ENCODE results near the gene GYS1. TPM values are rescaled to one million over a fixed set of nuclear protein-coding genes. Genes with fewer than 3 reads are reported as not detected.

Gene GYS1
- total RNA-seq, 1 experiment from 2014 or later, result 67.3 TPM

GRCh38 chr19:48964205-48965039, 28.7 kb downstream of the GYS1 start:
- DNase-seq (ENCODE audit: low read depth), result peak; percentile 49

GRCh38 chr19:48963371-48964204, 29.5 kb downstream of the GYS1 start:
- peak; percentile 64 for DNase-seq (ENCODE audit: low read depth)

GRCh38 chr19:48962849-48963165, 30.3 kb downstream of the GYS1 start:
- no peak for DNase-seq (ENCODE audit: low read depth)

- peak; percentile 68 for DNase-seq (ENCODE audit: low read depth)
Observed at GRCh38 chr19:48962029-48962848, 30.9 kb downstream of the GYS1 start.

GRCh38 chr19:48961673-48962028, 31.5 kb downstream of the GYS1 start:
- no peak for DNase-seq (ENCODE audit: low read depth)

- DNase-seq (ENCODE audit: low read depth), result peak; percentile 36
Observed at GRCh38 chr19:48961051-48961649, 32.0 kb downstream of the GYS1 start.

- no peak for DNase-seq (ENCODE audit: low read depth)
Observed at GRCh38 chr19:48959341-48960239, 33.5 kb downstream of the GYS1 start.

- no peak for DNase-seq (ENCODE audit: low read depth)
Observed at GRCh38 chr19:48958006-48958405, 35.1 kb downstream of the GYS1 start.

- no peak for DNase-seq (ENCODE audit: low read depth)
Observed at GRCh38 chr19:48955308-48955958, 37.7 kb downstream of the GYS1 start.

GRCh38 chr19:48954595-48955307, 38.4 kb downstream of the GYS1 start, which contains the start of gene BAX:
Gene BAX, plus strand, starts transcription at chr19:48954875. Its CDS starts 54 bp downstream, at chr19:48954929.
- peak; percentile 96 for DNase-seq (ENCODE audit: low read depth)

- no peak for DNase-seq (ENCODE audit: low read depth)
Observed at GRCh38 chr19:48953990-48954594, 39.0 kb downstream of the GYS1 start.

- DNase-seq (ENCODE audit: low read depth), result no peak
Observed at GRCh38 chr19:48953141-48953540, 40.0 kb downstream of the GYS1 start.

GRCh38 chr19:48950830-48951519, 42.1 kb downstream of the GYS1 start:
- peak; percentile 48 for DNase-seq (ENCODE audit: low read depth)

GRCh38 chr19:48950159-48950558, 43.0 kb downstream of the GYS1 start:
- DNase-seq (ENCODE audit: low read depth), result no peak

GRCh38 chr19:48947258-48947542, 45.9 kb downstream of the GYS1 start:
- DNase-seq (ENCODE audit: low read depth), result no peak

- no peak for DNase-seq (ENCODE audit: low read depth)
Observed at GRCh38 chr19:48946463-48947257, 46.4 kb downstream of the GYS1 start.

- no peak for DNase-seq (ENCODE audit: low read depth)
Observed at GRCh38 chr19:48945817-48946216, 47.3 kb downstream of the GYS1 start.

GRCh38 chr19:48945415-48945814, 47.7 kb downstream of the GYS1 start:
- no peak for DNase-seq (ENCODE audit: low read depth)

All from M059J (cell line).